Progenitor cell of endocrine pancreas (in vitro differentiated cells): ENCODE results near the gene DNASE1L3. TPM values are rescaled to one million over a fixed set of nuclear protein-coding genes. Genes with fewer than 3 reads are reported as not detected.
A peak's percentile ranks its signal among the peaks of the same experiment; 100 is the strongest.
"Not testable (repeated sequence)": the region's sequence is repeated elsewhere in the genome, so short reads cannot be mapped to it uniquely, and the experiment has no call there.

Source experiments
- DNase-seq: peaks from one replicate; pipeline ENCODE4 v3.0.0; 2021; ENCODE audit warnings: low spot score; ENCODE audit not compliant: unreplicated experiment
- H3K27ac Mint-ChIP-seq: 2 replicates; pipeline ENCODE4 v1.8.0; 2021; ENCODE audit warnings: mild to moderate bottlenecking, moderate library complexity, mixed read lengths
- H3K27me3 Mint-ChIP-seq: 2 replicates; pipeline ENCODE4 v1.8.0; 2021; ENCODE audit warnings: mixed read lengths
- H3K36me3 Mint-ChIP-seq: 2 replicates; pipeline ENCODE4 v1.8.0; 2022; ENCODE audit warnings: mixed read lengths; ENCODE audit not compliant: insufficient read depth
- H3K4me1 Mint-ChIP-seq: 2 replicates; pipeline ENCODE4 v1.8.0; 2021; ENCODE audit warnings: low read depth, mixed read lengths
- H3K4me3 Mint-ChIP-seq: 2 replicates; pipeline ENCODE4 v1.8.0; 2021; ENCODE audit warnings: low read depth, mild to moderate bottlenecking, moderate library complexity, mixed read lengths
- H3K9me3 Mint-ChIP-seq: 2 replicates; pipeline ENCODE4 v1.8.0; 2021; ENCODE audit warnings: low read depth, mixed read lengths
- CTCF ChIP-seq: fragments of 200-600 bp; sonication (generic); IDR thresholded peaks from one replicate; pipeline ENCODE4 v1.5.0; 2021; ENCODE audit warnings: antibody characterized with exemption, mild to moderate bottlenecking; ENCODE audit not compliant: unreplicated experiment
- total RNA-seq: library from RNA; stranded (reverse); gene quantifications from 2 replicates; pipeline ENCODE4 v1.2.1, GENCODE V29; 2021

Gene DNASE1L3
- total RNA-seq, 1 donor from 2014 or later, result not detected

GRCh38 chr3:58231666-58232065 lies 20.9 kb upstream of the DNASE1L3 start:
- Mint-ChIP-seq H3K27ac (no peak overlapping the region), H3K4me3 (no peak overlapping the region), H3K27me3 (peaks cover 32% of the 10 kb centered on the region)

DNA sequence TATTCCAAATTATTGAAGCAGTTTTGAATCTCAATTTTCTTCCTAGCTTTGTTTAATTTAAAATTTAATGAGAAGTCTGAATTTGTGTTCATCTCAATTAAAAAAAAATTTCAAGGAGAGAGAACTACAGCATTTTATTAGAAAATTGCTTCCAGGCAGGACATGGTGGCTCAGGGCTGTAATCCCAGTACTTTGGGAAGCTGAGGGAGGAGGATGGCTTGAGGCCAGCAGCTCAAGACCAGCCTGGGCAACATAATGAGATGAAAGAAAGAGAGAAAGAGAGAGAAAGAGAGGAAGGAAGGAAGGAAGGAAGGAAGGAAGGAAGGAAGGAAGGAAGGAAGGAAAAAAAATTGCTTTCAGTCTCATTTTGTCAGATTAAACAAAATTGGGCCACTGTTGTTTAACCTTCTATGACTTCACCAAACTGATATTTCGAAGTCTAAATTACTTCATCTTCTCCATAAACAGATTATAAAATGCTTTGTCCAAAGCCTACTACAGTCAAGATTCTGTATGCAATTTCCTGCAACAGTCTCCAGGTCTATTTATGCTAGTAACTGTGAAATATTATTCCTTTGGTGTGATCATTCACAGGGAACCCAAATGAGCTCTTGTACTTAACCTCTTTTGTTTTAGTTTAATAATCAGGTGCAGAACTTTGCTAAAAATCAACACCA lies 20.2 kb upstream of the DNASE1L3 start:
- peaks cover 29% of the 10 kb centered on the region for H3K27me3 Mint-ChIP-seq

More at GRCh38 chr3:58231666-58232065, 20.9 kb upstream of the DNASE1L3 start:
- H3K4me1 Mint-ChIP-seq, result peaks cover 12% of the 10 kb centered on the region
- no peaks in the 10 kb centered on the region for H3K9me3 Mint-ChIP-seq
- TF ChIP-seq CTCF, result no peak
- no peaks in the 10 kb centered on the region for H3K36me3 Mint-ChIP-seq
- DNase-seq, result no peak

DNA sequence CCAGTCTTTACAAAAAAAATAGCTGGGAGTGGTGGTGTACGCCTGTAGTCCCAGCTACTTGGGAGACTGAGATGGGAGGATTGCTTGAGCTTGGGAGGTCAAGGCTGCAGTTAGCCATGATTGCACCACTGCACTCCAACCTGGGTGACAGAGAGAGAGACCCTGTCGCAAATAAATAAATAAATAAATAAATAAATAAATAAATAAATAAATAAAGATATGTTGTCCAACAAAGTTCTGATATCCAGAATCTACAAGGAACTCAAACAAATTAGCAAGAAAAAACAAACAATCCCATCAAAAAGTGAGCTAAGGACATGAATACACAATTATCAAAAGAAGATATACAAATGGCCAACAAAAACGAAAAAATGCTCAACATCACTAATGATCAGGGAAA lies 17.2 kb upstream of the DNASE1L3 start:
- H3K36me3 Mint-ChIP-seq, DNase-seq, H3K4me3 Mint-ChIP-seq, H3K9me3 Mint-ChIP-seq, H3K27ac Mint-ChIP-seq, H3K4me1 Mint-ChIP-seq: not testable (repeated sequence)
- H3K27me3 Mint-ChIP-seq, result peaks cover 25% of the 10 kb centered on the region

More for the DNA sequence above, 20.2 kb upstream of the DNASE1L3 start:
- TF ChIP-seq CTCF, result no peak
- H3K4me3 Mint-ChIP-seq, result no peak overlapping the region
- no peaks in the 10 kb centered on the region for H3K36me3 Mint-ChIP-seq
- DNase-seq, result no peak
- peaks cover 7% of the 10 kb centered on the region for H3K4me1 Mint-ChIP-seq
- H3K9me3 Mint-ChIP-seq, result no peaks in the 10 kb centered on the region
- no peak overlapping the region for H3K27ac Mint-ChIP-seq

DNA sequence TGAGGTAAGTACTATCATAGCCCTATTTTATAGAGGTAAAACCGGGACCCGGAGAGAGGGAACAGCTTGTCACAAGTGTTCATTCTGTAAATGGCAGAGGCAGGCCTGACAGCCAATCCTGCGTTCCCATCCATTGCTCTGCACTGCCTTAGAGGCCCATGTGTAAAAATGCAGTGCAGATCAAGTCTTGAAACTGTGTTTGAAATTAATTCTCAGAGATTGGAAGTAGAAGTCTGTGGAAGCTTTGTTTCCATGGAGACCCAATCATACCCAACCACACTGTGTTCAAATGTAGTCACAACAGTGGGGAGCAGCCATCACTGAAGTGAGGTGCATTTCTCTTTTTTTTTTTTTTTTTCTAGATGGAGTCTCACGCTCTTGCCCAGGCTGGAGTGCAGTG lies 13.1 kb upstream of the DNASE1L3 start:
- H3K27ac Mint-ChIP-seq, result no peak overlapping the region
- DNase-seq, result no peak
- no peak overlapping the region for H3K4me3 Mint-ChIP-seq
- H3K9me3 Mint-ChIP-seq, result no peaks in the 10 kb centered on the region
- H3K36me3 Mint-ChIP-seq, result no peaks in the 10 kb centered on the region
- TF ChIP-seq CTCF, result no peak
- peaks cover 14% of the 10 kb centered on the region for H3K27me3 Mint-ChIP-seq
- peaks cover 7% of the 10 kb centered on the region for H3K4me1 Mint-ChIP-seq

GRCh38 chr3:58222161-58222724 lies 11.5 kb upstream of the DNASE1L3 start:
- H3K27ac Mint-ChIP-seq, result peak overlapping the region; percentile 5
- no peak for TF ChIP-seq CTCF
- no peak overlapping the region for H3K4me3 Mint-ChIP-seq
- peaks cover 15% of the 10 kb centered on the region for H3K27me3 Mint-ChIP-seq
- no peaks in the 10 kb centered on the region for H3K9me3 Mint-ChIP-seq
- no peak for DNase-seq
- H3K4me1 Mint-ChIP-seq, result peaks cover 9% of the 10 kb centered on the region
- H3K36me3 Mint-ChIP-seq, result no peaks in the 10 kb centered on the region

GRCh38 chr3:58218904-58219303 lies 8.1 kb upstream of the DNASE1L3 start:
- Mint-ChIP-seq H3K27ac (no peak overlapping the region), H3K4me3 (no peak overlapping the region), H3K36me3 (no peaks in the 10 kb centered on the region), H3K27me3 (peaks cover 20% of the 10 kb centered on the region), H3K9me3 (no peaks in the 10 kb centered on the region), H3K4me1 (peaks cover 10% of the 10 kb centered on the region)
- no peak for TF ChIP-seq CTCF
- no peak for DNase-seq
